ENCODE data around the gene CHMP2A.
"Not testable (repeated sequence)": the region's sequence is repeated elsewhere in the genome, so short reads cannot be mapped to it uniquely, and the experiment has no call there.

The CHMP2A gene

GRCh38 chr19:58581227-58582141 lies 26.6 kb upstream of the CHMP2A start:
- DNase-seq: peak; percentile 85
- Histone ChIP-seq H3K27me3 (replicated peaks) (no peaks in the 10 kb centered on the region), H3K36me3 (replicated peaks) (peaks cover 12% of the 10 kb centered on the region), H3K27ac (no peak overlapping the region), H3K4me3 (ENCODE audit: low read depth, low read length) (no peak overlapping the region)
- TF ChIP-seq CTCF (IDR thresholded peaks at IDR 0.05; ENCODE audit: low read depth, low read length, missing control alignments): peak; percentile 96
- in situ Hi-C loops (cut with HindIII; ENCODE audit: low pct_ligation_motif_present, low sequenced_read_pairs): no loop called here

GRCh38 chr19:58579473-58580142 lies 24.7 kb upstream of the CHMP2A start:
- Histone ChIP-seq H3K36me3 (replicated peaks) (peaks cover 12% of the 10 kb centered on the region), H3K27ac (no peak overlapping the region), H3K27me3 (replicated peaks) (no peaks in the 10 kb centered on the region), H3K4me3 (ENCODE audit: low read depth, low read length) (no peak overlapping the region)
- no peak for DNase-seq
- TF ChIP-seq CTCF (IDR thresholded peaks at IDR 0.05; ENCODE audit: low read depth, low read length, missing control alignments): no peak
- in situ Hi-C loops (cut with HindIII; ENCODE audit: low pct_ligation_motif_present, low sequenced_read_pairs): no loop called here

- Histone ChIP-seq H3K4me3 (ENCODE audit: low read depth, low read length) (no peak overlapping the region), H3K27ac (no peak overlapping the region), H3K36me3 (replicated peaks) (peaks cover 10% of the 10 kb centered on the region), H3K27me3 (replicated peaks) (no peaks in the 10 kb centered on the region)
- TF ChIP-seq CTCF (IDR thresholded peaks at IDR 0.05; ENCODE audit: low read depth, low read length, missing control alignments): no peak
- DNase-seq: no peak
- in situ Hi-C loops (cut with HindIII; ENCODE audit: low pct_ligation_motif_present, low sequenced_read_pairs): no loop called here
These were observed 23.4 kb upstream of the CHMP2A start for GRCh38 chr19:58578012-58578925.

- DNase-seq; in situ Hi-C loops (cut with HindIII; ENCODE audit: low pct_ligation_motif_present, low sequenced_read_pairs); H3K27ac ChIP-seq; H3K27me3 ChIP-seq (replicated peaks); H3K36me3 ChIP-seq (replicated peaks); H3K4me3 ChIP-seq (ENCODE audit: low read depth, low read length): not testable (repeated sequence)
These were observed 22.7 kb upstream of the CHMP2A start for GRCh38 chr19:58577581-58577980.

GRCh38 chr19:58575183-58576041 lies 20.5 kb upstream of the CHMP2A start:
- Histone ChIP-seq H3K4me3 (ENCODE audit: low read depth, low read length) (peak overlapping the region; percentile 80), H3K36me3 (replicated peaks) (peaks cover 6% of the 10 kb centered on the region), H3K27me3 (replicated peaks) (no peaks in the 10 kb centered on the region), H3K27ac (peak overlapping the region; percentile 97)
- peak; percentile 21 for TF ChIP-seq CTCF (IDR thresholded peaks at IDR 0.05; ENCODE audit: low read depth, low read length, missing control alignments)
- in situ Hi-C loops (cut with HindIII; ENCODE audit: low pct_ligation_motif_present, low sequenced_read_pairs): no loop called here
- peak; percentile 88 for DNase-seq

All from brain microvascular endothelial cell (primary cell).